KMS-11 (cell line): ENCODE data around the gene GLTP.

Experiments
- H2AFZ ChIP-seq: fragments of 200-600 bp; sonication (generic); 2 replicates; pipeline ENCODE4 v1.6.1; 2016; ENCODE audit warnings: antibody characterized with exemption, mixed run types, low read depth
- H3K27ac ChIP-seq: fragments of 200-600 bp; sonication (generic); 2 replicates; pipeline ENCODE4 v1.6.1; 2016; ENCODE audit warnings: mild to moderate bottlenecking, mixed run types
- H3K27me3 ChIP-seq: fragments of 200-600 bp; sonication (generic); 2 replicates; pipeline ENCODE4 v1.6.1; 2017; ENCODE audit warnings: mild to moderate bottlenecking, low read depth, mixed run types, moderate library complexity; ENCODE audit not compliant: insufficient read depth
- H3K36me3 ChIP-seq: fragments of 200-600 bp; sonication (generic); 2 replicates; pipeline ENCODE4 v1.6.1; 2017; ENCODE audit warnings: mild to moderate bottlenecking, mixed run types; ENCODE audit not compliant: insufficient read depth
- H3K4me1 ChIP-seq: fragments of 200-600 bp; sonication (generic); 2 replicates; pipeline ENCODE4 v1.6.1; 2016; ENCODE audit warnings: mild to moderate bottlenecking, low read depth, mixed run types; ENCODE audit not compliant: poor library complexity, severe bottlenecking
- H3K4me2 ChIP-seq: fragments of 200-600 bp; sonication (generic); 2 replicates; pipeline ENCODE4 v1.7.0; 2016; ENCODE audit warnings: mild to moderate bottlenecking, mixed run types
- H3K4me3 ChIP-seq: fragments of 200-600 bp; sonication (generic); IDR thresholded peaks from 2 replicates; pipeline ENCODE4 v1.6.1; 2017; ENCODE audit warnings: low read depth, low read length, mixed read lengths; ENCODE audit not compliant: insufficient read depth
- H3K79me2 ChIP-seq: fragments of 200-600 bp; sonication (generic); 2 replicates; pipeline ENCODE4 v1.6.1; 2016; ENCODE audit warnings: low read depth, mixed run types; ENCODE audit not compliant: insufficient read depth
- H3K9ac ChIP-seq: fragments of 200-600 bp; sonication (generic); 2 replicates; pipeline ENCODE4 v1.6.1; 2016; ENCODE audit warnings: mild to moderate bottlenecking, mixed run types
- H4K20me1 ChIP-seq: fragments of 200-600 bp; sonication (generic); 2 replicates; pipeline ENCODE4 v1.6.1; 2016; ENCODE audit warnings: mild to moderate bottlenecking, mixed run types; ENCODE audit not compliant: insufficient read depth
- TF ChIP-seq, protein P1 (sequence below): fragments of 200-600 bp; sonication (generic); conservative IDR thresholded peaks from 2 replicates; pipeline ENCODE4 v1.6.1; 2017; ENCODE audit warnings: low read depth, mild to moderate bottlenecking, antibody characterized with exemption, low read length, moderate library complexity, mixed read lengths

Gene GLTP

DNA sequence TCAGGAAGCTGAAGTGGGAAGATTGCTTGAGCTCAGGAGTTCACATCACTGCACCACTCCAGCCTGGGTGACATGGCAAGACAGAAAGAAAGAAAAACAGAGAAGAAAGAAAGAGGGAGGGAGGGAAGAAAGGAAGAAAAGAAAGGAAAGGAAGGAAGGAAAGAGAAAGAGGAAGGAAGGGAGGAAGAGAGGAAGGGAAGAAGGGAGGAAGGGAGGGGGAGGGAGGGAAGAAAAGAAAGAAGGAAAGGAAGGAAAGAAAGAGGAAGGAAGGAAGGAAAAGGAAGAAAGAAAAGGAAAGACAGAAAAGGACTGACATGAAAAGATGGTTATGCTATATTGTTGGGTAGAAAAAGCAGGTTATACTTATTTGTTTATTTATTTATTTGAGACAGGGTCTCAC, 3.9 kb downstream of the GLTP start:
- Histone ChIP-seq H3K4me1 (peaks cover 63% of the 10 kb centered on the region), H3K4me2 (peak overlapping the region; percentile 74), H3K27ac (peak overlapping the region; percentile 84), H2AFZ (no peak overlapping the region), H3K27me3 (no peaks in the 10 kb centered on the region), H3K9ac (peak overlapping the region; percentile 37; the same call in 1 of the 2 replicates), H3K36me3 (no peaks in the 10 kb centered on the region), H3K4me3 (no peak overlapping the region), H4K20me1 (no peaks in the 10 kb centered on the region), H3K79me2 (peaks cover 29% of the 10 kb centered on the region; the same call in 1 of the 2 replicates)
- TF ChIP-seq, protein P1, sequence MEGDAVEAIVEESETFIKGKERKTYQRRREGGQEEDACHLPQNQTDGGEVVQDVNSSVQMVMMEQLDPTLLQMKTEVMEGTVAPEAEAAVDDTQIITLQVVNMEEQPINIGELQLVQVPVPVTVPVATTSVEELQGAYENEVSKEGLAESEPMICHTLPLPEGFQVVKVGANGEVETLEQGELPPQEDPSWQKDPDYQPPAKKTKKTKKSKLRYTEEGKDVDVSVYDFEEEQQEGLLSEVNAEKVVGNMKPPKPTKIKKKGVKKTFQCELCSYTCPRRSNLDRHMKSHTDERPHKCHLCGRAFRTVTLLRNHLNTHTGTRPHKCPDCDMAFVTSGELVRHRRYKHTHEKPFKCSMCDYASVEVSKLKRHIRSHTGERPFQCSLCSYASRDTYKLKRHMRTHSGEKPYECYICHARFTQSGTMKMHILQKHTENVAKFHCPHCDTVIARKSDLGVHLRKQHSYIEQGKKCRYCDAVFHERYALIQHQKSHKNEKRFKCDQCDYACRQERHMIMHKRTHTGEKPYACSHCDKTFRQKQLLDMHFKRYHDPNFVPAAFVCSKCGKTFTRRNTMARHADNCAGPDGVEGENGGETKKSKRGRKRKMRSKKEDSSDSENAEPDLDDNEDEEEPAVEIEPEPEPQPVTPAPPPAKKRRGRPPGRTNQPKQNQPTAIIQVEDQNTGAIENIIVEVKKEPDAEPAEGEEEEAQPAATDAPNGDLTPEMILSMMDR, result no peak

- TF ChIP-seq, protein P1, result no peak
- no peak overlapping the region for H2AFZ ChIP-seq
- H4K20me1 ChIP-seq, result no peaks in the 10 kb centered on the region
- no peak overlapping the region for H3K4me3 ChIP-seq
- H3K4me1 ChIP-seq, result peaks cover 63% of the 10 kb centered on the region
- H3K9ac ChIP-seq, result no peak overlapping the region; the same call in 1 of the 2 replicates
- no peaks in the 10 kb centered on the region for H3K27me3 ChIP-seq
- H3K27ac ChIP-seq, result peak overlapping the region; percentile 84
- H3K36me3 ChIP-seq, result no peaks in the 10 kb centered on the region
- peak overlapping the region; percentile 74 for H3K4me2 ChIP-seq
- H3K79me2 ChIP-seq, result peaks cover 29% of the 10 kb centered on the region; the same call in 1 of the 2 replicates
These were observed 4.7 kb downstream of the GLTP start for GRCh38 chr12:109875572-109876131.

DNA sequence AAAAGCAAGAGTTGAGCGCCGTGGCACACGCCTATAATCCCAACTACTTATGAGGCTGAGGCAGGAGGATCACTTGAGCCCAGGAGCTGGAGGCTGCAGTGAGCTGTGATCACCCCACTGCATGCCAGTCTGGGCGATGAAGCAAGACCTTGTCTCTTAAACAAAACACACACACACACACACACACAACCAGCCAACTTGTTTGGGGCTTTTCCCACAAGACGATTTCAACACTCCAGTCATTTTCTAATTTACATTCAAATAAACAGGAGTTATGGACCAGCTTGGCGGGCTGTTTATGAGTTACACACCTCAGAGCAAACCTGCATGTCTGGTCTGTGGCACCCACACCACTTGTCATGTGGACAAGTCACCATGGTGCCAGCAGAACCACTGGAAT, 6.7 kb downstream of the GLTP start:
- H3K36me3 ChIP-seq, result no peaks in the 10 kb centered on the region
- H3K9ac ChIP-seq, result no peak overlapping the region
- no peaks in the 10 kb centered on the region for H4K20me1 ChIP-seq
- no peak overlapping the region for H2AFZ ChIP-seq
- H3K79me2 ChIP-seq, result peaks cover 17% of the 10 kb centered on the region; the same call in 1 of the 2 replicates
- H3K27me3 ChIP-seq, result no peaks in the 10 kb centered on the region
- TF ChIP-seq, protein P1, result no peak
- H3K4me3 ChIP-seq, result no peak overlapping the region
- H3K4me1 ChIP-seq, result peaks cover 58% of the 10 kb centered on the region
- no peak overlapping the region for H3K27ac ChIP-seq
- H3K4me2 ChIP-seq, result peak overlapping the region; percentile 74; the same call in 1 of the 2 replicates

DNA sequence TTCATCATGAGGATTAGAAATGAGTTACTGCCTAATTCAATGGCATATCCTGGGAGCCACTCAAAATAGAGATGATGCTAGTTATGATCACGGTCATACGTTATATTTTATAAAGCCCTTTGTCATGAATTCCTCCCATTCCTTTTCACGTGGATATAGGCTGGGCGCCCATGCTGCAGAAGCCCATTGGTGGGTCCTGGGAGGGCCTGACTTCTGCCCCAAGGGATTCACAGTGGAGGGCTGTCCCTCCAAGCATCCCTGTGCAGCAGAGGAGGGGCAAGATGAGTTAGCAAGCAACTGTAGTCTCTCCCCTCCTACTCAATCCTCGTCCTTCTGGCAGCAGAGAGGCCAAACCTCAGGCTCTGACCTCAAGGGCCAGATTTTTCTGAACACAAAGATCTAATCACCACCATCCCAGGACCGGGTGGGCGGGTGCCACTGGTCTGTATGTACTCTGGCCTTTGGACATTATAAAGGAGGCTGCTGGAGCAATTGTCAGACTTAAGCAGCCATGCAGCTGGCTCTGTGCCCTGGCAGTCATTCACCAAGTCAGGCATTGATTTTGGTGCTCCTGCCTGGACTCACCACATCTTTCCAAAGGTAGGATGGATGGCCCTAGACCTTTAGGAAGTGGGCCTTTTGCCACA, 8.6 kb downstream of the GLTP start:
- Histone ChIP-seq H3K4me1 (peaks cover 39% of the 10 kb centered on the region), H3K79me2 (0 out of 2 replicates have a peak, but pooled peaks cover under 1% of the 10 kb centered on the region), H3K27ac (no peak overlapping the region), H3K9ac (no peak overlapping the region), H2AFZ (no peak overlapping the region), H4K20me1 (no peaks in the 10 kb centered on the region), H3K27me3 (no peaks in the 10 kb centered on the region), H3K4me3 (no peak overlapping the region), H3K36me3 (no peaks in the 10 kb centered on the region), H3K4me2 (no peak overlapping the region)
- TF ChIP-seq, protein P1, result no peak
